ENCODE data around the gene ATG10. TPM values are rescaled to one million over a fixed set of nuclear protein-coding genes. Genes with fewer than 3 reads are reported as not detected.

The ATG10 gene
- total and polyA plus RNA-seq, 2 of the 8 experiments (the other 6 are each of a cell fraction or from before 2014, with no cell fraction given): 3.7 to 8.8 TPM

- TF ChIP-seq CHD7 (IDR thresholded peaks at IDR 0.05; ENCODE audit: insufficient replicate concordance, low read length) (no peak), POLR2AphosphoS5 (IDR thresholded peaks at IDR 0.05; ENCODE audit: low read depth, low read length) (no peak), RNF2 (IDR thresholded peaks at IDR 0.05; ENCODE audit: borderline replicate concordance, low read depth, low read length, missing control alignments, poor library complexity, severe bottlenecking) (no peak), CREB1 (IDR thresholded peaks at IDR 0.05) (no peak), JUN (IDR thresholded peaks at IDR 0.05; ENCODE audit: low read depth, low read length) (no peak), RXRA (IDR thresholded peaks at IDR 0.05; ENCODE audit: insufficient read depth, low read depth, low read length) (no peak)
Observed at GRCh38 chr5:82151204-82151603, 179.4 kb downstream of the ATG10 start (continued).

Data from H1 (cell line).